ENCODE results near the gene KLHL25.

Gene KLHL25

GRCh38 chr15:85773249-85773648, 21.5 kb downstream of the KLHL25 start:
- no peak for DNase-seq

DNA sequence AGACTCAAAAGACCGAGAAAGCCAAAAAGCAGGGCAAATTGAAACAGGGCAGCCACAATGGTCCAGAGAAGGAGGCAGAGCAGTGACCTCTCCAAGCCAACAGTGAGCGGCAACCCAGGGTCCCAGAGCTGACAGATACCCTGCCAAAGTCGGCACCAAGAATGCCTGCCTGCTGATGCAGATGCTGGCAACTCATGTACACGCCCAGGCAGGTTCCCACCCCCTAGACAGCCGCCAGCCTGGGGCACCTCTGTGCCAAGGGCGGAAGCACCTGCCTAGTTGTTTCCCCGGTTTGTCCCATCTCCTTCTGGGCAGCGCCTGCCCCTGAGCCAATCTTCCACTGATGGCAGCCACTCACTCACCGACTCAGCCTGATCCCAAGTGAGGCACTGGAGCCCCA, 22.1 kb downstream of the KLHL25 start:
- DNase-seq: no peak

DNA sequence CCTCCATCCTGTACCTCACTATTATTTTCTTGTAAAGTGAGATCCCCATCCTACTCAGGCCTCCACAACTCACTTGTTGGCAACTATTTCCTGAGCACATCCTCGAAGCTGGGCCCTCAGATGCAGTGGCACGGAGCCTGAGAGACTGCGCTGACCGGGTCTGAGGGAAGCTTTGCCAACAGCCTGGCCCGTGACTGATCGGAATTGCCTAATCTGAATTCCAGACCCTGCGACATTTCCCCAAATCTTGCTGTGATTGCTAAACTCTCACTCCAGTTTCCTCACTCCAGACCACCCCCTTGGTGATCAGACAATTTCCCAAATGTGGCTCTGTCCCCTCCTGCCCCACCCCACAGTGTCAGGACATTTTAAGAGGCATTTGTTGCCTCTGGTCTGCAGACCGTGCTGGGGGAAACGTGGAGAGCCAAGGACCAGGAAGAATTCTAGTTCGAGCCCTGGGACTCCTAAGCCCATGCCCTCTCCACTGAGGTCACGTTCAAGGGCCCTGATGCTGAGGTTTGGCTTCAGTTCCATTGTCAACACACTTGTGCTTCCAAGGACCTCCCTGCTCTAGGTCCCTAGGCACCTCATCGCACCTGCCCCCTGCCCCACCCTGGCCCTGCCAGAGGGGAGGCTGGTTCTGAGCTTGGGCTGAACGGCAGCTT, 22.8 kb downstream of the KLHL25 start:
- no peak for DNase-seq

- no peak for DNase-seq
Observed at GRCh38 chr15:85771271-85771670, 23.5 kb downstream of the KLHL25 start.

GRCh38 chr15:85770096-85771041, 24.4 kb downstream of the KLHL25 start:
- no peak for DNase-seq

GRCh38 chr15:85769182-85769900, 25.4 kb downstream of the KLHL25 start:
- DNase-seq: no peak

DNA sequence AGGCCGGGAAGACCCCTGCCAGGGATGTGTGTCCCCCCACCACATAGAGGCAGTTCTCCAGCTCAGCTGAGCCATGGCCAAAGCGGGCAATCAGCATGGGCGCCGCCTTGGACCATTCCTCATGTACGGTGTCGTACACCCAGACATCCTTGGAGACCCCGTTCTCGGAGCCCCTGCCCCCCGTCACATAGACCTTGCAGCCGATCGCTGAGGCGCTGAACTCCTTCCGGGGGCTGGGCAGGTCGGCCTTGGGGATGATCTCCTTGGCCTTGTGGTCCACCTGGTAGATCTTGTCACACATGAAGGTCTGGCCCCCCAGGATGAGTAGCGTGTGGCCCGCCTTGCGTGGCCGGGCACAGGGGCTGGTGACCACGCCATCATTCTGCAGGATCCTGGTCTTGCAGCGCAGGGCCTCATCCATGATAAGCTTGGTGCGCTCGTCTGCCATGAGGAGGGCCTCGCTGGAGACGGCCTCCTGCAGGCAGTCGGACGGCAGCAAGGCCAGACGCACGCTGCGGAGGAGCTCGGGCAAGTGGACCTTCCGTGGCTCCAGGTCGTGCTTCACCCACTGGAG, 26.0 kb downstream of the KLHL25 start:
- DNase-seq: no peak

DNA sequence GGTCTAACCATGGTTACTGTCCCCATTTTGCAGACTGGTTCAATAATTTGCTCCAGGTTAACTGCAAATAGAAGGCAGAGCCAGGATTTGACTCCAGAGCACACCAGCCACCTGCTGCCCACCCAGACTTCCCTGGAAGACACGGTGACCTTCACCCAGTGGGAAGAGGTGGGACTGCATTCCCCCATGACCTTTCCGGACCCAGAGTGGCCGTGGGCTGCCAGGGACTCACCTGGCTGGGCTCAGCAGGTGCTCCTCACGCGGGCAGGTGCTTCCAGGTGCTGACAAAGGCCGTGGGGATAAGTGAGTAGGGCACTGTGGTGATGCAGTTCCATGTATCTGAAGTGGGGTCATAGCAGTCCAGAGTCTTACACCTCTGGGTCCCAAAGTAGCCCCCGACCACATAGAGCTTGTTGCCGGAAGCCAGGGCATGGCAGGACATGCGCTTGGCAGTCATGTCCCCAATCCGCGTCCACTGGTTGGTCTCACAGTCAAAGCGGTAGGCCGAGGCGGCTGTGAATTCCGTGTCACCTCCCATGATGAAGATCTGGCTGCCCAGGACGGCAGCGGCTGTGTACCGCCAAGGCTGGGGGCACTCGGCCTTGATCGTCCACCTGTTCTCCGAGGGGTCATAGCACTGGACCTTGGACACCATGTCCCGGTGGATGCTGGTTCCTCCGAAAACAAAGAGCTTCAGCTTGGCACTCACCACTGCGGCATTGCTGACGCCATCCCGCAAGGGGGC, 26.8 kb downstream of the KLHL25 start:
- DNase-seq: no peak

- no peak for DNase-seq
Observed at GRCh38 chr15:85766001-85766831, 28.5 kb downstream of the KLHL25 start.

GRCh38 chr15:85764649-85765277, 30.0 kb downstream of the KLHL25 start:
- no peak for DNase-seq

- no peak for DNase-seq
Observed at GRCh38 chr15:85763673-85764633, 30.8 kb downstream of the KLHL25 start.

GRCh38 chr15:85763157-85763556, 31.6 kb downstream of the KLHL25 start:
- no peak for DNase-seq

DNA sequence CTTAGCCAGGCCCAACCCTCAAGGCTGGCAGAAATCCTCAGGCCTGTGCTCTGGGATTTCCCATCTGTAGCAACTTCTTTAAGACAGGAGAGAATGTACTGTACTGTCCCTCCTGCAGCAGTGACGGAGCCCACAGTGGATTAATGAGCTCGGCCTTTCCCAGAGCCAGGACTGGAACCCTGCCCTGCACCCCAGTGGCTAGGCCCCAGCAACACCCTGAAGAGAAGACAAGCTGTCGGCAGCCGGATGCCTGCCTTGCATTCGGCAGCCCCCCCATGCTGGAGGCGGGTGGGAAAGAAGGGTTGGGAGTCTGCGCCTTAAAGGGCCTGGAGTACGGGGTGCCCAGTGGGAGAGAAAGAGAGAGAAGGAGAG, 32.0 kb downstream of the KLHL25 start:
- no peak for DNase-seq

- DNase-seq: no peak
Observed at GRCh38 chr15:85762039-85762755, 32.5 kb downstream of the KLHL25 start.

DNA sequence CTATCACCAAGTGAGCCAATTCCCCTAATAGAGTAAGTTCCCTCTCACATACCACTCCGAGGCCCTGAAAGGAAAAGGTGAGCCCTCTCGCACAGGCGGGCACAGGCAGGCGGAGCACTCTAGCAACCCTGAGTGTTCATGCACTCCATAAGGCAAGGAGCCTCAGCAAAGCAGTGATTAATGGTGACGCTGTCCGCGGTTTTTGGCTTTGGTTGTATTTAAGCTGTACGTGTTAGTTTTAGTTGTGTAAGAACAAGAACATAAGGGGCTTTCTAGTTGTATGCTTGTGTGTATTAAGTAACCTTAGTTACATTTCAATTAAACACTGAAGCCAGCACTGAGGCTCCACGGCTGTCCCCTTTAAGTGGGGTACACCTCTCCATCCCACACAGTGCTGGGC, 33.1 kb downstream of the KLHL25 start:
- DNase-seq: no peak

GRCh38 chr15:85760531-85761371, 34.0 kb downstream of the KLHL25 start:
- no peak for DNase-seq

GRCh38 chr15:85760049-85760448, 34.7 kb downstream of the KLHL25 start:
- no peak for DNase-seq

GRCh38 chr15:85759376-85759775, 35.3 kb downstream of the KLHL25 start:
- no peak for DNase-seq

All from NCI-H187 treated with DMSO at 0.1 percent for 48 hours (cell line).